DMS 273 (cell line): ENCODE measurements around the gene C9.
"Not testable (repeated sequence)": the region's sequence is repeated elsewhere in the genome, so short reads cannot be mapped to it uniquely, and the experiment has no call there.

Experiments
- DNase-seq: peaks from one replicate; lab custom pipeline; 2025; ENCODE audit not compliant: unreplicated experiment; lab: John Stamatoyannopoulos, UW

Gene C9

GRCh38 chr5:39266442-39266841 lies 97.9 kb downstream of the C9 start:
- DNase-seq, result no peak

- DNase-seq, result no peak
Measured at GRCh38 chr5:39264528-39264927, 99.8 kb downstream of the C9 start.

- no peak for DNase-seq
Measured at GRCh38 chr5:39262981-39263380, 101.3 kb downstream of the C9 start.

GRCh38 chr5:39260095-39260494 lies 104.2 kb downstream of the C9 start:
- no peak for DNase-seq

GRCh38 chr5:39257554-39257953 lies 106.7 kb downstream of the C9 start:
- no peak for DNase-seq

GRCh38 chr5:39256477-39257235 lies 107.6 kb downstream of the C9 start:
- no peak for DNase-seq

- DNase-seq, result no peak
Measured at GRCh38 chr5:39255406-39255805, 108.9 kb downstream of the C9 start.

GRCh38 chr5:39254671-39255070 lies 109.6 kb downstream of the C9 start:
- no peak for DNase-seq

GRCh38 chr5:39253196-39253595 lies 111.1 kb downstream of the C9 start:
- no peak for DNase-seq

- no peak for DNase-seq
Measured at GRCh38 chr5:39249564-39250274, 114.6 kb downstream of the C9 start.

GRCh38 chr5:39249069-39249468 lies 115.2 kb downstream of the C9 start:
- no peak for DNase-seq

GRCh38 chr5:39240750-39241149 lies 123.5 kb downstream of the C9 start:
- DNase-seq, result no peak

- DNase-seq, result no peak
Measured at GRCh38 chr5:39238366-39239105, 125.8 kb downstream of the C9 start.

- DNase-seq, result no peak
Measured at GRCh38 chr5:39236718-39237117, 127.6 kb downstream of the C9 start.

- no peak for DNase-seq
Measured at GRCh38 chr5:39235648-39236047, 128.6 kb downstream of the C9 start.

GRCh38 chr5:39234494-39234893 lies 129.8 kb downstream of the C9 start:
- DNase-seq, result not testable (repeated sequence)
